RWPE2 (cell line): ENCODE data around the gene NRXN2.
A peak's percentile ranks its signal among the peaks of the same experiment; 100 is the strongest.
"Not testable (repeated sequence)": the region's sequence is repeated elsewhere in the genome, so short reads cannot be mapped to it uniquely, and the experiment has no call there.

Source experiments
- ATAC-seq: fragments of 200-7000 bp; cut with Tn5 transposase; 3 replicates; pipeline ENCODE4 v1.9.1; 2021; ENCODE audit warnings: low read depth
- DNase-seq: peaks from one replicate; pipeline ENCODE4 v3.0.0-alpha.2; 2020; ENCODE audit warnings: low spot score
- H3K27ac ChIP-seq: fragments of 450-650 bp; 2 replicates; pipeline ENCODE4 v1.5.1; 2017; ENCODE audit warnings: mild to moderate bottlenecking; ENCODE audit not compliant: poor library complexity, severe bottlenecking
- H3K27me3 ChIP-seq: fragments of 250-450 bp; sonication (Bioruptor Pico); 2 replicates; pipeline ENCODE4 v1.5.1; 2021; ENCODE audit warnings: mild to moderate bottlenecking, moderate library complexity; ENCODE audit not compliant: insufficient read depth, poor library complexity, severe bottlenecking
- H3K36me3 ChIP-seq: fragments of 250-450 bp; sonication (Bioruptor Pico); 2 replicates; pipeline ENCODE4 v1.5.1; 2020; ENCODE audit warnings: low read depth, mild to moderate bottlenecking, moderate library complexity
- H3K4me1 ChIP-seq: fragments of 250-450 bp; sonication (Bioruptor Pico); 2 replicates; pipeline ENCODE4 v1.5.1; 2021; ENCODE audit warnings: mild to moderate bottlenecking, moderate library complexity; ENCODE audit not compliant: insufficient read depth, poor library complexity, severe bottlenecking
- H3K4me3 ChIP-seq: fragments of 250-450 bp; sonication (Bioruptor Pico); 2 replicates; pipeline ENCODE4 v1.5.1; 2021; ENCODE audit warnings: mild to moderate bottlenecking, moderate library complexity; ENCODE audit not compliant: severe bottlenecking
- H3K9me3 ChIP-seq: fragments of 250-450 bp; sonication (Bioruptor Pico); 2 replicates; pipeline ENCODE4 v1.5.1; 2021; ENCODE audit warnings: mild to moderate bottlenecking, moderate library complexity; ENCODE audit not compliant: severe bottlenecking
- CTCF ChIP-seq: fragments of 450-650 bp; IDR thresholded peaks from one replicate; pipeline ENCODE4 v1.5.1; 2017; ENCODE audit warnings: mild to moderate bottlenecking, moderate library complexity; ENCODE audit not compliant: poor library complexity, severe bottlenecking

NRXN2 gene

GRCh38 chr11:64711138-64711955, 11.7 kb downstream of the NRXN2 start:
- Histone ChIP-seq H3K27me3 (peaks cover 31% of the 10 kb centered on the region), H3K36me3 (no peaks in the 10 kb centered on the region), H3K27ac (no peak overlapping the region), H3K4me3 (no peak overlapping the region), H3K9me3 (no peaks in the 10 kb centered on the region), H3K4me1 (no peaks in the 10 kb centered on the region)
- no peak for TF ChIP-seq CTCF
- ATAC-seq, result no peak
- no peak for DNase-seq

- Histone ChIP-seq H3K36me3 (no peaks in the 10 kb centered on the region), H3K9me3 (no peaks in the 10 kb centered on the region), H3K27me3 (peaks cover 26% of the 10 kb centered on the region), H3K4me1 (no peaks in the 10 kb centered on the region), H3K27ac (no peak overlapping the region), H3K4me3 (no peak overlapping the region)
- TF ChIP-seq CTCF, result no peak
- DNase-seq (no peak), ATAC-seq (0 out of 3 replicates have a peak, but pooled peaks have one; percentile 21)
These were observed 12.4 kb downstream of the NRXN2 start for GRCh38 chr11:64710418-64711137.

GRCh38 chr11:64705501-64705900, 17.5 kb downstream of the NRXN2 start:
- Histone ChIP-seq H3K36me3 (no peaks in the 10 kb centered on the region), H3K27me3 (no peaks in the 10 kb centered on the region), H3K27ac (no peak overlapping the region), H3K9me3 (no peaks in the 10 kb centered on the region), H3K4me1 (no peaks in the 10 kb centered on the region), H3K4me3 (no peak overlapping the region)
- no peak for TF ChIP-seq CTCF
- DNase-seq, result no peak
- ATAC-seq, result no peak

GRCh38 chr11:64703048-64703447, 19.9 kb downstream of the NRXN2 start:
- Histone ChIP-seq H3K27me3 (no peaks in the 10 kb centered on the region), H3K36me3 (no peaks in the 10 kb centered on the region), H3K4me1 (no peaks in the 10 kb centered on the region), H3K9me3 (no peaks in the 10 kb centered on the region), H3K4me3 (no peak overlapping the region), H3K27ac (no peak overlapping the region)
- ATAC-seq (no peak), DNase-seq (no peak)
- TF ChIP-seq CTCF, result no peak

GRCh38 chr11:64701956-64702355, 21.0 kb downstream of the NRXN2 start:
- H3K4me3 ChIP-seq, H3K4me1 ChIP-seq, H3K9me3 ChIP-seq, H3K36me3 ChIP-seq, DNase-seq, ATAC-seq, H3K27ac ChIP-seq, H3K27me3 ChIP-seq: not testable (repeated sequence)
